ENCODE measurements around the gene AP1S3.
"Not testable (repeated sequence)": the region's sequence is repeated elsewhere in the genome, so short reads cannot be mapped to it uniquely, and the experiment has no call there.

AP1S3 gene

GRCh38 chr2:223837287-223838061 is at the start of gene AP1S3:
Gene AP1S3 (minus strand): TSS chr2:223837582. CDS start chr2:223837450, 132 bp downstream.
- DNase-seq (ENCODE audit: low read depth in 2 of 2) = peak; percentile 37 to 68

- no peak for DNase-seq (ENCODE audit: low read depth in 2 of 2)
Measured at GRCh38 chr2:223887127-223887526, 49.7 kb upstream of the AP1S3 start.

- no peak for DNase-seq (ENCODE audit: low read depth in 2 of 2)
Measured at GRCh38 chr2:223886726-223887125, 49.3 kb upstream of the AP1S3 start.

GRCh38 chr2:223884399-223884798 is 47.0 kb upstream of the AP1S3 start:
- DNase-seq (ENCODE audit: low read depth in 2 of 2) = no peak

- DNase-seq (ENCODE audit: low read depth in 2 of 2) = no peak
Measured at GRCh38 chr2:223882715-223883114, 45.3 kb upstream of the AP1S3 start.

- no peak for DNase-seq (ENCODE audit: low read depth in 2 of 2)
Measured at GRCh38 chr2:223880796-223881195, 43.4 kb upstream of the AP1S3 start.

- DNase-seq (ENCODE audit: low read depth in 2 of 2) = no peak
Measured at GRCh38 chr2:223877721-223878410, 40.5 kb upstream of the AP1S3 start.

GRCh38 chr2:223873672-223874071 is 36.3 kb upstream of the AP1S3 start:
- no peak for DNase-seq (ENCODE audit: low read depth in 2 of 2)

- not testable (repeated sequence) for DNase-seq (ENCODE audit: low read depth in 2 of 2)
Measured at GRCh38 chr2:223872772-223873171, 35.4 kb upstream of the AP1S3 start.

- DNase-seq (ENCODE audit: low read depth in 2 of 2) = not testable (repeated sequence)
Measured at GRCh38 chr2:223871661-223872060, 34.3 kb upstream of the AP1S3 start.

GRCh38 chr2:223870840-223871611 is 33.6 kb upstream of the AP1S3 start:
- DNase-seq (ENCODE audit: low read depth in 2 of 2) = no peak

GRCh38 chr2:223868005-223868404 is 30.6 kb upstream of the AP1S3 start:
- DNase-seq (ENCODE audit: low read depth in 2 of 2) = no peak

- no peak for DNase-seq (ENCODE audit: low read depth in 2 of 2)
Measured at GRCh38 chr2:223865907-223866508, 28.6 kb upstream of the AP1S3 start.

GRCh38 chr2:223865124-223865523 is 27.7 kb upstream of the AP1S3 start:
- DNase-seq (ENCODE audit: low read depth in 2 of 2) = no peak

- no peak for DNase-seq (ENCODE audit: low read depth in 2 of 2)
Measured at GRCh38 chr2:223863491-223863890, 26.1 kb upstream of the AP1S3 start.

- no peak for DNase-seq (ENCODE audit: low read depth in 2 of 2)
Measured at GRCh38 chr2:223860809-223861738, 23.7 kb upstream of the AP1S3 start.

GRCh38 chr2:223859070-223859469 is 21.7 kb upstream of the AP1S3 start:
- DNase-seq (ENCODE audit: low read depth in 2 of 2) = no peak

GRCh38 chr2:223856584-223856983 is 19.2 kb upstream of the AP1S3 start:
- no peak for DNase-seq (ENCODE audit: low read depth in 2 of 2)

- DNase-seq (ENCODE audit: low read depth in 2 of 2) = no peak
Measured at GRCh38 chr2:223856021-223856420, 18.6 kb upstream of the AP1S3 start.

GRCh38 chr2:223855426-223855825 is 18.0 kb upstream of the AP1S3 start:
- DNase-seq (ENCODE audit: low read depth in 2 of 2) = no peak

GRCh38 chr2:223854741-223855140 is 17.4 kb upstream of the AP1S3 start:
- no peak for DNase-seq (ENCODE audit: low read depth in 2 of 2)
